NCI-H446 (cell line): ENCODE data around the gene WDPCP.
"Not testable (repeated sequence)": the region's sequence is repeated elsewhere in the genome, so short reads cannot be mapped to it uniquely, and the experiment has no call there.

Experiments
- DNase-seq, 2 experiments: peaks; one replicate each; lab custom pipeline; 2025; lab: John Stamatoyannopoulos, UW

Gene WDPCP

GRCh38 chr2:63444565-63445288, 143.6 kb downstream of the WDPCP start:
- DNase-seq = no peak

DNA sequence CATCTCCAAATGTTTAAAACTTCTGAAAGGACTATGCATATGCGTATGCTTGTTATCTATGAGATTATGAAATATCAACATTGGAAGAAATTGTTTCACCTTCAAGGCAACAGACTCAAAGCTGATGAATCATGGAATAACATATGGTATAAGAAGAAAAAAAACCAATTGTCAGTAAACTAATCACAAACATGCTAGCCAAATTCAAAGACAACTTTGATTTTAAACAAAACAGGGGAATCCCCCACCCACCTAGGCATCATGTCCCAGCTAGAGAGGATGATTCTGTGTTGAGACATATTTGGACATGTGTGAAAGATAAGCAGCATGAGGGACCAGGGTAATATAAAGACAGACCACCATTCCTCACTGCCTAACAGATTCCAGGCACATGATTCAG, 147.7 kb downstream of the WDPCP start:
- DNase-seq = no peak

DNA sequence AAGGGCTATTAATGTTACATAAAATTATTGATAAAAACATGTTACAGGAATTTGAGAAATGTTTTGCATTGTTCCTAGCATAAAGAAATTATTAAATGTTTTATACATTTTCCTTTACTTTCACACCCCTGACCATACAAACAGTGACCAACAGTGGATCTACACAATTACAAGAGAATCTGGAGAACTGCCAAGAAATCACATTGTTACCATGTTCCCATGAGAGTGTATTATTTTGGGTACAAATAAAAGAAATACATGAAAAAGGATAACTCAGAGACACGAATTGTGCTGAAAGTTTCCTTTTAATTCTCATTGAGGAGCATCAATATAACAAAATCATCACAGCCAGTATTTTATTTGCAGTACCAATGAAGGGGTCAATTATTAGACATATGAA, 150.1 kb downstream of the WDPCP start:
- no peak for DNase-seq

GRCh38 chr2:63436488-63436887, 151.8 kb downstream of the WDPCP start:
- no peak for DNase-seq

DNA sequence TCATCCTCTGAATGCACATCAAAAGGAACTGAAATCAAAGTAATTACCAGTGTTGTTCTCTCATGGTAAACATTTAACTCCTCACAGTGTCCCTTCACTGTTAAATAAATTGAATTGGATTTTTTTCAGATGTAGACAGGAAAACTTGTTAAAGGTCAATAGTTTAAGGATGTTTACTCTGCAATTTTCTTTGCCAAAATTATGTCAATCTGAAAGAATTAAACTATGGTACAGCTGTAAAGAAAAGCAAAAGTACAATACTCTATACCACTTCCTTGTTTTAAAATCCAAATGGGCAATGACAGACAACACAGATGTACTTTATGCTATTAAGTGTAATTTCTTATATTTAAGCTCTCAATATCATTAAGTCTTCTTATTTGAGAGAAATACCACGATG, 153.2 kb downstream of the WDPCP start:
- no peak for DNase-seq

DNA sequence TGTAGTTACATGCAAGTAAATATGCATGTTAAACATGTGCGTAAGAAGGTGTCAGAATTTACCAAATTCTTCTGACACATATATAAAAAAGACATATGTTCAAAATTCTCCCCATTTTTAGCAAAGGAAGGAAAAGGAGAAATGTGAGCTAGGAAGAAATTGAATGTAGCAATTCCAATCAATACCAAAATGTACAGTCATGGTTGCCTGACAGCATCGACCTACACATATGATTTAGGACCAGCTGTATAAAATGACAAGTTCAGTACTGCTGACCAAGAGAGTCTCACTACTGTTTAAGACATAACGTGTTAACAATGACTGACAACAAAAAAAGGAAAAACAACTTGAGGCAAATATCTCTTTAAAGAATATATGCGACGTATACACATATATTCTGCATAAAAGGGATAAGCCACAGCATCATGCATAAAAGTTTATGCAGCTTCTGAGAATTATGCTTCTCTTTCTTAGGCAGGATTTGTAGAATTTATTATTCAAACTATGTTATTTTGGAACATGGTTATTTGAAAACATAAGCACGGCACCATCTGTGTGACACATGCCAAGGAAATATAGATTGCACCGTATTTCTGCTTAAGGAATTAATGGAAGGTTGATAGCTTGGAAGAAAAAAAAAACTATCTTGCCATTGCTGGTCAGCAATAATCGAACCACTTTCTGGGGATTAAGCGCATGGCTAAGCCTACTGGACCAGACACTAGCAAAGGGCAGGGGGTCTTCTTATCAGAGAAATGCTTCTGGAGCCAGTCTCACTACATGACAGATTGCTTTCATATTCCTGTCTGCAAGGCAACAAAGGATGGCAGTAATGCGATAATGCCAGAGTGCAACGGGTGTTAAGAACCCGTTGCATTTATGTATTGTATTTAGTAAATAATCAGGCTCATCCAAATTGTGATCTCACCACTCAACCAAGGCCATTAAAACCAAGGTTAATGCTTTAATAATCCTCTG, 154.0 kb downstream of the WDPCP start:
- no peak for DNase-seq

- no peak for DNase-seq
Measured at GRCh38 chr2:63432373-63432772, 155.9 kb downstream of the WDPCP start.

- DNase-seq = no peak
Measured at GRCh38 chr2:63425606-63426005, 162.7 kb downstream of the WDPCP start.

DNA sequence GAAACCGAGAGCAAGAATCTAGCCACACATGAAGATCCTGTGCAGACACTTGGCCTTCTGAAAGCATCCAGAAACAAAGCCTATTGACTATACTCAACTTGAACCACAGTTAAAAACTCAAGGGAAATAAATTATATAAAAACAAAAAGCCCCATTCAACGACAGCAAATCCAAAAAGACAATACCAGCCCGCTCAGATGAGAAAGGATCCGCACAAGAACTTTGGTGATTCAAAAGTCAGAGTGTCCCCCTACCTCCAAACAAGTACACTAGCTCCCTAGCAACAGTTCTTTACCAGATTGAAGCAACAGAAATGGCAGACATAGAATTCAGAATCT, 163.2 kb downstream of the WDPCP start:
- no peak for DNase-seq

GRCh38 chr2:63424329-63425078, 163.8 kb downstream of the WDPCP start:
- peak in 1 of 2 experiments; percentile 27 for DNase-seq

DNA sequence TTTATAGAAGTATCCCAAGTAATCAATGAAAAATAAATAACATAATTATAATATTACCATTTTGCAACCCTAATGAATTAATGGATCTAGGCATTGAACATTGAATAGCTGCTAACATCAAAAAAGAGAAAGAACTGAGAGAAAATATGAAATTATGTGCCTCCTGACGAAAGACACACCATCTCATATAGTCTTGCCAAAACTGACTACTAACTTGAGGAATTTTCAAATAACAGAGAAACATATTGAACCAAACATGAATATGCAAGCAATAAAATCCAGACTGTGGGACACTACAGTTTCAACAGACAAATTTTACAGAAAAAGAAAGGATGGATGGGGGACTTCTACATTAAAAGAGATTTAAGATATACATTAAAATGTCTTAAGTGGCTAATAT, 165.7 kb downstream of the WDPCP start:
- DNase-seq = no peak

DNA sequence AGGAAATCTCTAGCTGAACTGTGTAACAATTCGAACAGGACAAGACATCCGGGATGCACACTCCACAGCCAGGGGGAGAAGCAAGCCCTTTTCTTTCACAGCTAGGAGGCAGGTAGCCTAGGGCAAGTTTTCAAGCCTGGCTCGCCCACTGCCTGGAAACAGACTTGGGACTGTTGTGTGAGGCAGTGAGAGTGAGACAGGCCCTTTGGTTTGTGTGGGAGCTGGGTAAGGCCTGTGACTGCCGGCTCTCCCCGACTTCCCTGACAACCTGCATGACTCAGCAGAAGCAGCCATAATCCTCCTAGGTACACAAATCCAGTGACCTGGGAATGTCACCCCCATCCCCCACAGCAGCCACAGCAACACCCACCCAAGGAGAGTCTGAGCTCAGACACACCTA, 179.7 kb downstream of the WDPCP start:
- no peak for DNase-seq

DNA sequence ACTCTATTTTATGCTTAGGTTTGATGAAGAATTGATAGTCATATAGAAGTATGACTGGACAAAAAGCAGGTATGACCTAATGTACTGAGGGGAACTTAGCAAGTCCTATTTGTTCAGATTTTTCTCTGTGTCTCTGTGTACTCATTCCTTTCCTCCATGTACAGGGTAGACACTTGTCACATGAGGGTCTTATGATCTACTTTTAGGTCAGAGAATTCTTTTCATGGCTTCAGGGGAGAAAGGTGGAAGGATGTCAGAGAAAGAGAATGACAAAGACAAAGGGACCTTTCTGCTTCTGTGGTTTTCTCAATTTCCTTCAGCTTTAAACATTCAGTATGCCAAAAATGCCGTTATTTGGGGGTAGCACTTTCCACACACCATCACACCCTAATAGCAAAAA, 181.6 kb downstream of the WDPCP start:
- DNase-seq = no peak

DNA sequence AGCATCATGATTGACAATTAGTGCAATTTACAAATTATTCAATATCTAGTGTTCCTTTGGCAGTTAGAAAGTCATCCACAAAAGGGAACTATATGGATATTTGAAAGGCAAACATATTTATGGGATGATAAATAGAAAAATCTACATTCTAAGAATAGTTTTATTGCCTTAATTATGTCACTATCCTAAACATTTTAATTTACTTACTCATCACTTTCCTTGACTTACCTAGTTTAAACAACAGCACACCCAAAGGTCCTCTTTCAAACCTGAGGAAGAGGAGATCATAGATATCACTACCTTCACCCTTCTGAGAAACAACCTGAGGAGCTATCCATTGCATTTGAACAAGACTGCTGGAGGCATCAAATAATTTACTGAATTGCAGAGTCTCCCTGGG, 184.5 kb downstream of the WDPCP start:
- no peak for DNase-seq

- not testable (repeated sequence) for DNase-seq
Measured at GRCh38 chr2:63402889-63403288, 185.4 kb downstream of the WDPCP start.

GRCh38 chr2:63399156-63399555, 189.1 kb downstream of the WDPCP start:
- peak in 1 of 2 experiments; percentile 36 for DNase-seq

DNA sequence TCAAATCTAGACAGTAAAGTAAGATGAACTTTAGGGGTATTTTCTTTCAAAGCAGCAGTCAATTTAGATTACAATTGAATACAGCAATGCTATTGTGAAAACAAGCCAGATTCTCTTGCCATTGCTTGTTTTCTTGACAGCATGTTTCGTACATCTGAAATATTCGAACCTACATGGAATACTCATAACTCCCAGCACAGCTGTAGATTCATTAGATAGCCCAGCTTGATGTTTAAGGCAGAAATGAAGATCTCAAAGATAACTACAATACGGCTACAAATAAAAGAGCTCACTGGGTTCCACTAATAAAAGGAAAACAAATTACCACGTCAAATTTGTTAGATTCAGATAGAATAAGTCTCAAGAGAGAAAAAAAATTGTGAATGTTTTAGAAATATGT, 208.8 kb downstream of the WDPCP start:
- no peak for DNase-seq

DNA sequence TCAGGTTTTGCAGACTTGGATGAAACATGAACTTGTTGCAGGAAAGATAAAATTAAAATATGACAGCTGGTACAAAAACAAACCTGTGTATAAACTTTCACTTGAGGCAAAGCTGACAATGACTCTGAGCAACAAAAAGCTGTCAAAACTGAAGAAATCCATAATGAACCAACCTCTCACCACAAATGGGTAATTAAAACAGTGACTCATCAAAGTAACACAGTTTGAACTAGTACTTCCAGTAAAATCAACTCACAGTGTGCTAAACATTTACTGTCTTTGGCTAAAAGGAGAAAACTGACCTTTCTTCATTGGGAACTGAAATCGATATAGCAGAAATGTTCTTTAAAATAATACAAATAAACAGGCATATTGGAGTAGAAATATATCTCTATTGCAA, 209.7 kb downstream of the WDPCP start:
- no peak for DNase-seq

GRCh38 chr2:63374341-63374740, 213.9 kb downstream of the WDPCP start:
- DNase-seq = no peak

GRCh38 chr2:63372549-63372948, 215.7 kb downstream of the WDPCP start:
- no peak for DNase-seq

- DNase-seq = no peak
Measured at GRCh38 chr2:63369146-63369545, 219.1 kb downstream of the WDPCP start.

DNA sequence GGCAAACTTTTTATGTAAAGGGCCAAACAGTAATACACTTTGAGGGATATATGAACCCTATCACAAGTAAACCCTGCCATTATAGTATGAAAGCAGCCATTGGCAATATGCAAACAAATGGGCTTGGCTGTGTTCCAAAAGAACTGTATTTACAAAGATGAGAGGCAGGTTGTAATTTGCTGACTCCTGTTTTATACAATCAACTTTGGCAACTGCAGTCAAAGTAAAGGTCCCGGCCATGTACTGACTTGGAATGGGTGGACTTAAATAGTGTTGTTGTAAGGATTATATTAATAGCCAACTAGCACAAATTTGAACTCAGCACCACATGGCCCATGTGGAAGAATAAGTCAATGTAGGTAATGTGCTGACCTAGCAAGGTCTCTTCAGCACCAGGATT, 223.4 kb downstream of the WDPCP start:
- peak; percentile 6 to 56 for DNase-seq

DNA sequence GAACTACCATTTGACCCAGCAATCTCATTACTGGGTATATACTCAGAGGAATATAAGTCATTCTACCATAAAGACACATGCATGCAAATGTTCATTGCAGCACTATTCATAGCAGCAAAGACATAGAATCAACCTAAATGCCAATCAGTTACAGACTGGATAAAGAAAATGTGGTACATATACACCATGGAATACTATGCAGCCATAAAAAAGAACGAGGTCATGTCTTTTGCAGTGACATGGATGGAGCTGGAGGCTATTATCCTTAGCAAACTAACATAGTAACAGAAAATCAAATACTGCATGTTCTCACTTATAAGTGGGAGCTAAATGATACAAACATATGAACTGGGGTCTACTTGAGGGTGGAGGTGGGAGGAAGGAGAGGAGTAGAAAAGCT, 230.6 kb downstream of the WDPCP start:
- DNase-seq = not testable (repeated sequence)
